Activated CD4-positive, alpha-beta memory T cell treated with anti-CD3 and anti-CD28 coated beads for 36 hours (primary cell): Measurements from ENCODE around the gene ECHDC3. TPM values are rescaled to one million over a fixed set of nuclear protein-coding genes. Genes with fewer than 3 reads are reported as not detected.

Source experiments
- CTCF ChIA-PET: fragments of 350-600 bp; sonication (Branson Sonifier 250); formaldehyde crosslinking; loops from one replicate; lab custom pipeline; 2021; ENCODE audit warnings: antibody characterized with exemption, inconsistent platforms; lab: Charles Lee
- POLR2A ChIA-PET: fragments of 350-600 bp; sonication (Branson Sonifier 250); formaldehyde crosslinking; loops from one replicate; lab custom pipeline; 2021; ENCODE audit warnings: antibody characterized with exemption; lab: Charles Lee
- DNase-seq: peaks from one replicate; pipeline ENCODE4 v3.0.0-alpha.2; 2020
- H3K27ac Mint-ChIP-seq: one replicate; pipeline ENCODE4 v1.8.0; 2021; ENCODE audit warnings: mixed read lengths
- H3K27me3 Mint-ChIP-seq: one replicate; pipeline ENCODE4 v1.8.0; 2021; ENCODE audit warnings: mixed read lengths
- H3K36me3 Mint-ChIP-seq: one replicate; pipeline ENCODE4 v1.8.0; 2021; ENCODE audit warnings: mixed read lengths
- H3K4me1 Mint-ChIP-seq: one replicate; pipeline ENCODE4 v1.8.0; 2021; ENCODE audit warnings: low read depth, mixed read lengths
- H3K4me3 Mint-ChIP-seq: one replicate; pipeline ENCODE4 v1.8.0; 2021; ENCODE audit warnings: mild to moderate bottlenecking, mixed read lengths
- H3K9me3 Mint-ChIP-seq: one replicate; pipeline ENCODE4 v1.8.0; 2021; ENCODE audit warnings: mixed read lengths
- intact Hi-C: fragments of 100-400 bp; cut with micrococcal nuclease; formaldehyde crosslinking; loops from one replicate; pipeline ENCODE4 v1.15.1; 2023
- total RNA-seq, 2 experiments: library from RNA; stranded (reverse); gene quantifications; one replicate each; pipeline ENCODE4 v1.2.3, GENCODE V29; 2021

Gene ECHDC3
- total RNA-seq, 2 experiments from 2014 or later = 0.76 to 1.4 TPM

- intact Hi-C loops = no loop called here
- CTCF ChIA-PET = interaction anchor here (1.4 to 2.7 kb wide), 2 partner anchors 10 to 11 kb away, joined by 3 to 9 read pairs; no protein-coding TSS in a partner anchor
- Mint-ChIP-seq H3K9me3 (no peaks in the 10 kb centered on the region), H3K27me3 (peaks cover 4% of the 10 kb centered on the region), H3K4me3 (no peak overlapping the region), H3K36me3 (no peaks in the 10 kb centered on the region), H3K27ac (no peak overlapping the region), H3K4me1 (no peaks in the 10 kb centered on the region)
- no peak for DNase-seq
- POLR2A ChIA-PET = no interaction called here
These were observed 51.7 kb downstream of the ECHDC3 start for GRCh38 chr10:11793762-11794479.

GRCh38 chr10:11794566-11794965 lies 52.4 kb downstream of the ECHDC3 start:
- no peak for DNase-seq
- Mint-ChIP-seq H3K9me3 (no peaks in the 10 kb centered on the region), H3K4me1 (no peaks in the 10 kb centered on the region), H3K27me3 (peaks cover 4% of the 10 kb centered on the region), H3K4me3 (no peak overlapping the region), H3K36me3 (no peaks in the 10 kb centered on the region), H3K27ac (no peak overlapping the region)
- POLR2A ChIA-PET = no interaction called here
- intact Hi-C loops = no loop called here
- CTCF ChIA-PET = interaction anchor here (0.8 to 2.7 kb wide), 3 partner anchors 10 to 19 kb away, joined by 3 to 9 read pairs (median 4); no protein-coding TSS in a partner anchor

GRCh38 chr10:11795101-11795920 lies 53.1 kb downstream of the ECHDC3 start:
- no peaks in the 10 kb centered on the region for H3K36me3 Mint-ChIP-seq
- DNase-seq = no peak
- POLR2A ChIA-PET = no interaction called here
- H3K4me3 Mint-ChIP-seq = no peak overlapping the region
- H3K4me1 Mint-ChIP-seq = no peaks in the 10 kb centered on the region
- peaks cover 4% of the 10 kb centered on the region for H3K27me3 Mint-ChIP-seq
- no peaks in the 10 kb centered on the region for H3K9me3 Mint-ChIP-seq
- CTCF ChIA-PET = interaction anchor here (0.8 to 2.7 kb wide), 3 partner anchors 11 to 18 kb away, joined by 3 to 9 read pairs (median 4); no protein-coding TSS in a partner anchor
- intact Hi-C loops = no loop called here
- H3K27ac Mint-ChIP-seq = no peak overlapping the region

GRCh38 chr10:11796474-11796873 lies 54.3 kb downstream of the ECHDC3 start:
- H3K9me3 Mint-ChIP-seq = no peaks in the 10 kb centered on the region
- no peaks in the 10 kb centered on the region for H3K4me1 Mint-ChIP-seq
- intact Hi-C loops = no loop called here
- no peak for DNase-seq
- no peaks in the 10 kb centered on the region for H3K36me3 Mint-ChIP-seq
- ChIA-PET POLR2A (no interaction called here), CTCF (no interaction called here)
- H3K4me3 Mint-ChIP-seq = no peak overlapping the region
- H3K27ac Mint-ChIP-seq = no peak overlapping the region
- peaks cover 2% of the 10 kb centered on the region for H3K27me3 Mint-ChIP-seq

- Mint-ChIP-seq H3K27me3 (peaks cover 2% of the 10 kb centered on the region), H3K4me1 (no peaks in the 10 kb centered on the region), H3K36me3 (no peaks in the 10 kb centered on the region), H3K4me3 (no peak overlapping the region), H3K27ac (no peak overlapping the region), H3K9me3 (no peaks in the 10 kb centered on the region)
- intact Hi-C loops = no loop called here
- POLR2A ChIA-PET = no interaction called here
- CTCF ChIA-PET = no interaction called here
- DNase-seq = no peak
These were observed 55.1 kb downstream of the ECHDC3 start for GRCh38 chr10:11797281-11797680.

- Mint-ChIP-seq H3K27ac (no peak overlapping the region), H3K4me3 (no peak overlapping the region), H3K9me3 (no peaks in the 10 kb centered on the region), H3K4me1 (no peaks in the 10 kb centered on the region), H3K27me3 (peaks cover 2% of the 10 kb centered on the region), H3K36me3 (no peaks in the 10 kb centered on the region)
- CTCF ChIA-PET = interaction anchor here (1.1 to 1.6 kb wide), 2 partner anchors 15 to 40 kb away, joined by 3 to 6 read pairs; no protein-coding TSS in a partner anchor
- intact Hi-C loops = no loop called here
- POLR2A ChIA-PET = no interaction called here
- no peak for DNase-seq
These were observed 55.9 kb downstream of the ECHDC3 start for GRCh38 chr10:11797847-11798633.

- Mint-ChIP-seq H3K4me3 (no peak overlapping the region), H3K27me3 (no peaks in the 10 kb centered on the region), H3K9me3 (no peaks in the 10 kb centered on the region), H3K36me3 (no peaks in the 10 kb centered on the region), H3K27ac (no peak overlapping the region), H3K4me1 (no peaks in the 10 kb centered on the region)
- DNase-seq = no peak
- ChIA-PET CTCF (interaction anchor here (0.9 to 1.6 kb wide), 3 partner anchors 16 to 138 kb away, joined by 3 to 6 read pairs (median 3); no protein-coding TSS in a partner anchor), POLR2A (no interaction called here)
- intact Hi-C loops = no loop called here
These were observed 56.9 kb downstream of the ECHDC3 start for GRCh38 chr10:11798845-11799735.

GRCh38 chr10:11799736-11800080 lies 57.5 kb downstream of the ECHDC3 start:
- POLR2A ChIA-PET = no interaction called here
- CTCF ChIA-PET = interaction anchor here (1.6 kb wide), 1 partner anchor 17 kb away, joined by 6 read pairs; no protein-coding TSS in a partner anchor
- no peak for DNase-seq
- no peak overlapping the region for H3K27ac Mint-ChIP-seq
- no peak overlapping the region for H3K4me3 Mint-ChIP-seq
- H3K27me3 Mint-ChIP-seq = no peaks in the 10 kb centered on the region
- no peaks in the 10 kb centered on the region for H3K4me1 Mint-ChIP-seq
- no peaks in the 10 kb centered on the region for H3K9me3 Mint-ChIP-seq
- intact Hi-C loops = no loop called here
- H3K36me3 Mint-ChIP-seq = no peaks in the 10 kb centered on the region

GRCh38 chr10:11804336-11804735 lies 62.2 kb downstream of the ECHDC3 start:
- Mint-ChIP-seq H3K27me3 (peaks cover 4% of the 10 kb centered on the region), H3K36me3 (no peaks in the 10 kb centered on the region), H3K4me1 (no peaks in the 10 kb centered on the region), H3K27ac (no peak overlapping the region), H3K4me3 (no peak overlapping the region), H3K9me3 (no peaks in the 10 kb centered on the region)
- POLR2A ChIA-PET = interaction anchor here (0.6 kb wide), 1 partner anchor 162 kb away, joined by 4 read pairs; no protein-coding TSS in a partner anchor
- CTCF ChIA-PET = no interaction called here
- intact Hi-C loops = no loop called here
- DNase-seq = no peak

GRCh38 chr10:11805792-11806191 lies 63.6 kb downstream of the ECHDC3 start:
- ChIA-PET CTCF (interaction anchor here (1.4 kb wide), 1 partner anchor 16 kb away, joined by 3 read pairs; no protein-coding TSS in a partner anchor), POLR2A (no interaction called here)
- no peak for DNase-seq
- Mint-ChIP-seq H3K36me3 (no peaks in the 10 kb centered on the region), H3K4me3 (no peak overlapping the region), H3K27ac (no peak overlapping the region), H3K27me3 (peaks cover 6% of the 10 kb centered on the region), H3K4me1 (no peaks in the 10 kb centered on the region), H3K9me3 (no peaks in the 10 kb centered on the region)
- intact Hi-C loops = no loop called here

- H3K9me3 Mint-ChIP-seq = no peaks in the 10 kb centered on the region
- no peaks in the 10 kb centered on the region for H3K36me3 Mint-ChIP-seq
- H3K4me1 Mint-ChIP-seq = no peaks in the 10 kb centered on the region
- H3K27ac Mint-ChIP-seq = no peak overlapping the region
- no peak overlapping the region for H3K4me3 Mint-ChIP-seq
- no peak for DNase-seq
- intact Hi-C loops = no loop called here
- CTCF ChIA-PET = no interaction called here
- peaks cover 6% of the 10 kb centered on the region for H3K27me3 Mint-ChIP-seq
- POLR2A ChIA-PET = no interaction called here
These were observed 64.5 kb downstream of the ECHDC3 start for GRCh38 chr10:11806706-11807105.
